SK-N-SH (cell line): ENCODE measurements around the gene PCNX4. TPM values are rescaled to one million over a fixed set of nuclear protein-coding genes. Genes with fewer than 3 reads are reported as not detected.

Experiments used
- CTCF ChIA-PET: fragments of 300-600, 350-600 bp; formaldehyde crosslinking; extraction: SDS; loops from one replicate; lab custom pipeline; 2021; lab: Yijun Ruan, JAX
- POLR2A ChIA-PET: fragments of 350-600 bp; sonication (Branson Sonifier 250); formaldehyde crosslinking; extraction: SDS; loops from one replicate; lab custom pipeline; 2020; ENCODE audit warnings: antibody characterized with exemption, inconsistent platforms; lab: Yijun Ruan, JAX
- DNase-seq: peaks from one replicate; pipeline ENCODE4 v3.0.0; 2012
- H2AFZ ChIP-seq: fragments of 200-600 bp; sonication (generic); 2 replicates; pipeline ENCODE4 v1.8.1; 2016; ENCODE audit warnings: antibody characterized with exemption, mild to moderate bottlenecking, low read depth
- H3F3A ChIP-seq: fragments of 200-600 bp; sonication (generic); replicated peaks from 2 replicates; pipeline ENCODE3; 2016; ENCODE audit warnings: antibody characterized with exemption, mild to moderate bottlenecking; ENCODE audit not compliant: insufficient read depth
- H3K27ac ChIP-seq, 2 experiments: fragments of 200-500 bp in 1 of 2; fragments of 200-600 bp in 1 of 2; sonication (Bioruptor generic) in 1 of 2; sonication (generic), shearing (Covaris generic) in 1 of 2; 2 replicates each; pipeline versions ENCODE4 v1.5.1 to v1.6.1; 2014 to 2016; ENCODE audit warnings: low read depth in 2 of 2, inconsistent platforms in 1 of 2, low read length in 1 of 2, mild to moderate bottlenecking in 1 of 2, mixed read lengths in 1 of 2
- H3K27me3 ChIP-seq: fragments of 200-600 bp; sonication (generic), shearing (Covaris generic); 2 replicates; pipeline ENCODE4 v1.6.1; 2016; ENCODE audit warnings: mixed run types; ENCODE audit not compliant: insufficient read depth
- H3K36me3 ChIP-seq, 2 experiments: fragments of 200-500 bp in 1 of 2; fragments of 200-600 bp in 1 of 2; sonication (Bioruptor generic) in 1 of 2; sonication (generic) in 1 of 2; replicated peaks in 1 of 2; 2 replicates each; pipeline versions ENCODE3 to v1.5.1; 2014 to 2016; ENCODE audit warnings: low read length in 1 of 2, mild to moderate bottlenecking in 1 of 2; ENCODE audit not compliant: insufficient read depth in 2 of 2, control insufficient read depth in 1 of 2
- H3K4me1 ChIP-seq, 2 experiments: fragments of 200-500 bp in 1 of 2; fragments of 200-600 bp in 1 of 2; sonication (Bioruptor generic) in 1 of 2; sonication (generic), shearing (Covaris generic) in 1 of 2; 2 replicates each; pipeline versions ENCODE4 v1.5.1 to v1.6.1; 2014 to 2016; ENCODE audit warnings: low read depth in 1 of 2, low read length in 1 of 2, mixed run types in 1 of 2; ENCODE audit not compliant: insufficient read depth in 2 of 2, control insufficient read depth in 1 of 2
- H3K4me2 ChIP-seq: fragments of 200-600 bp; sonication (generic), shearing (Covaris generic); 2 replicates; pipeline ENCODE4 v1.6.1; 2017; ENCODE audit warnings: mixed run types
- H3K4me3 ChIP-seq, 2 experiments: fragments of 200-500 bp in 1 of 2; fragments of 200-600 bp in 1 of 2; sonication (Bioruptor generic) in 1 of 2; sonication (generic), shearing (Covaris generic) in 1 of 2; 2 replicates each; pipeline versions ENCODE4 v1.5.1 to v1.8.1; 2014 to 2016; ENCODE audit warnings: low read depth in 2 of 2, inconsistent platforms in 1 of 2, low read length in 1 of 2, mild to moderate bottlenecking in 1 of 2, mixed read lengths in 1 of 2, moderate library complexity in 1 of 2
- H3K79me2 ChIP-seq: fragments of 200-600 bp; sonication (generic); 2 replicates; pipeline ENCODE4 v1.8.1; 2017; ENCODE audit warnings: mild to moderate bottlenecking; ENCODE audit not compliant: insufficient read depth
- H3K9ac ChIP-seq: fragments of 200-600 bp; sonication (generic); 2 replicates; pipeline ENCODE4 v1.6.1; 2017; ENCODE audit warnings: mixed run types
- H3K9me2 ChIP-seq: fragments of 200-600 bp; sonication (generic); 2 replicates; pipeline ENCODE4 v1.6.1; 2017; ENCODE audit warnings: mixed run types
- H3K9me3 ChIP-seq: fragments of 200-600 bp; sonication (generic); 2 replicates; pipeline ENCODE4 v1.6.1; 2017; ENCODE audit warnings: mixed run types, mild to moderate bottlenecking, moderate library complexity
- H4K20me1 ChIP-seq: fragments of 200-600 bp; sonication (generic); 2 replicates; pipeline ENCODE4 v1.6.1; 2017; ENCODE audit warnings: mild to moderate bottlenecking, mixed run types; ENCODE audit not compliant: insufficient read depth
- ELF1 ChIP-seq: IDR thresholded peaks from 2 replicates; pipeline ENCODE4 v1.4.0; 2012
- EP300 ChIP-seq, 2 experiments: IDR thresholded peaks; 2 replicates each; pipeline versions ENCODE4 v1.4.0 to v1.6.1; 2012; ENCODE audit warnings: borderline replicate concordance in 1 of 2, low read depth in 1 of 2, low read length in 1 of 2
- EZH2phosphoT487 ChIP-seq: fragments of 200-600 bp; sonication (generic); IDR thresholded peaks from 2 replicates; pipeline ENCODE4 v1.6.1; 2017; ENCODE audit warnings: low read depth, mixed run types, mild to moderate bottlenecking, antibody characterized with exemption, moderate library complexity, borderline replicate concordance
- FOSL2 ChIP-seq: IDR thresholded peaks from 2 replicates; pipeline ENCODE4 v1.4.0; 2012; ENCODE audit warnings: low read depth, mild to moderate bottlenecking, moderate library complexity, borderline replicate concordance
- FOXJ3 ChIP-seq: sonication (generic); formaldehyde crosslinking; IDR thresholded peaks from 2 replicates; pipeline ENCODE4 v1.5.1; 2020; ENCODE audit warnings: mild to moderate bottlenecking, missing genetic modification reagents
- GATA2 ChIP-seq: sonication (generic); formaldehyde crosslinking; IDR thresholded peaks from 2 replicates; pipeline ENCODE4 v1.5.0; 2020; ENCODE audit warnings: mild to moderate bottlenecking, missing genetic modification reagents
- IRF3 ChIP-seq: fragments of 150-350 bp; IDR thresholded peaks from 2 replicates; pipeline ENCODE4 v1.6.1; 2016; ENCODE audit warnings: mild to moderate bottlenecking, low read depth, low read length
- MEF2A ChIP-seq: IDR thresholded peaks from 2 replicates; pipeline ENCODE4 v1.4.0; 2012; ENCODE audit warnings: low read depth, borderline replicate concordance
- MXI1 ChIP-seq: IDR thresholded peaks from 2 replicates; pipeline ENCODE4 v1.6.1; 2012; ENCODE audit warnings: mild to moderate bottlenecking, low read depth, low read length, improper control_type of control experiment
- NRF1 ChIP-seq: IDR thresholded peaks from 2 replicates; pipeline ENCODE4 v1.6.1; 2012; ENCODE audit warnings: low read depth, mild to moderate bottlenecking, low read length
- POLR2AphosphoS5 ChIP-seq: IDR thresholded peaks from 2 replicates; pipeline ENCODE4 v1.6.1; 2012; ENCODE audit warnings: low read depth, low read length
- RCOR1 ChIP-seq: fragments of 150-350 bp; IDR thresholded peaks from 2 replicates; pipeline ENCODE4 v1.6.1; 2017; ENCODE audit warnings: antibody characterized with exemption, low read length
- RFX5 ChIP-seq: IDR thresholded peaks from 2 replicates; pipeline ENCODE4 v1.6.1; 2012; ENCODE audit warnings: mild to moderate bottlenecking, improper control_type of control experiment, low read length
- SMC3 ChIP-seq: IDR thresholded peaks from 2 replicates; pipeline ENCODE4 v1.6.1; 2012; ENCODE audit warnings: low read depth, low read length, improper control_type of control experiment
- TAF1 ChIP-seq: IDR thresholded peaks from 2 replicates; pipeline ENCODE4 v1.6.1; 2012; ENCODE audit warnings: low read depth, mild to moderate bottlenecking, low read length, moderate library complexity, borderline replicate concordance
- TCF12 ChIP-seq: IDR thresholded peaks from 2 replicates; pipeline ENCODE4 v1.4.0; 2012
- YY1 ChIP-seq: IDR thresholded peaks from 2 replicates; pipeline ENCODE4 v1.4.0; 2012; ENCODE audit warnings: low read depth, mild to moderate bottlenecking
- WGBS: methylation state at CpG from one replicate; pipeline ENCODE4 v1.1.6; 2017; ENCODE audit warnings: low lambda C conversion rate; 5-methylcytosine and 5-hydroxymethylcytosine counted together
- polyA plus RNA-seq, 3 experiments: library from polyadenylated mRNA; depleted of rRNA; stranded (reverse); fragments of >200 nt; gene quantifications; 2 replicates each; pipeline ENCODE4 v1.2.3, GENCODE V29; 2012
- TF ChIP-seq, protein P1 (sequence below): IDR thresholded peaks from 2 replicates; pipeline ENCODE4 v1.4.0; 2012; ENCODE audit warnings: low read depth, borderline replicate concordance
- TF ChIP-seq, protein P2 (sequence below): IDR thresholded peaks from 2 replicates; pipeline ENCODE4 v1.4.0; 2012; ENCODE audit warnings: low read depth

The PCNX4 gene
- polyA plus RNA-seq, 1 of the 3 experiments (the other 2 are of a cell fraction) = 21.1 TPM

- no peak overlapping the region for H3K9ac ChIP-seq
- H3K36me3 ChIP-seq = no peaks in the 10 kb centered on the region
- ChIA-PET POLR2A (no interaction called here), CTCF (no interaction called here)
- no peak for DNase-seq
- H3K9me2 ChIP-seq = no peaks in the 10 kb centered on the region
- peaks cover 0 to 2% of the 10 kb centered on the region in 2 experiments; a peak in 1 of 4 replicates for H3K4me1 ChIP-seq
- no peak overlapping the region for H2AFZ ChIP-seq
- H3K27me3 ChIP-seq = no peaks in the 10 kb centered on the region; the same call in 1 of the 2 replicates
- no peaks in the 10 kb centered on the region for H3F3A ChIP-seq
- no peaks in the 10 kb centered on the region for H3K79me2 ChIP-seq
- H3K4me3 ChIP-seq = no peak overlapping the region
- TF ChIP-seq SMC3 (no peak), RFX5 (no peak), FOSL2 (no peak), EP300 (IDR thresholded peaks at IDR 0.05; ENCODE audit: borderline replicate concordance in 1 of 2, low read depth in 1 of 2, low read length in 1 of 2) (no peak), TCF12 (no peak), MEF2A (no peak), POLR2AphosphoS5 (no peak), ELF1 (no peak), EZH2phosphoT487 (no peak), MXI1 (no peak), FOXJ3 (CRISPR knock-in tag) (no peak), RCOR1 (no peak), IRF3 (no peak), GATA2 (no peak), NRF1 (no peak), YY1 (no peak), TAF1 (no peak)
- TF ChIP-seq, protein P1, sequence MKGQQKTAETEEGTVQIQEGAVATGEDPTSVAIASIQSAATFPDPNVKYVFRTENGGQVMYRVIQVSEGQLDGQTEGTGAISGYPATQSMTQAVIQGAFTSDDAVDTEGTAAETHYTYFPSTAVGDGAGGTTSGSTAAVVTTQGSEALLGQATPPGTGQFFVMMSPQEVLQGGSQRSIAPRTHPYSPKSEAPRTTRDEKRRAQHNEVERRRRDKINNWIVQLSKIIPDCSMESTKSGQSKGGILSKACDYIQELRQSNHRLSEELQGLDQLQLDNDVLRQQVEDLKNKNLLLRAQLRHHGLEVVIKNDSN = no peak
- TF ChIP-seq, protein P2, sequence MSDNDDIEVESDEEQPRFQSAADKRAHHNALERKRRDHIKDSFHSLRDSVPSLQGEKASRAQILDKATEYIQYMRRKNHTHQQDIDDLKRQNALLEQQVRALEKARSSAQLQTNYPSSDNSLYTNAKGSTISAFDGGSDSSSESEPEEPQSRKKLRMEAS = no peak
- no peaks in the 10 kb centered on the region for H4K20me1 ChIP-seq
- no peaks in the 10 kb centered on the region for H3K9me3 ChIP-seq
- H3K4me2 ChIP-seq = no peak overlapping the region
- no peak overlapping the region for H3K27ac ChIP-seq
- 85% methylated on average over 3 of the region's 3 CpGs for WGBS
Observed at GRCh38 chr14:60211153-60211552, 119.4 kb downstream of the PCNX4 start.
